ENCODE data around the gene SPRING1.
"Not testable (repeated sequence)": the region's sequence is repeated elsewhere in the genome, so short reads cannot be mapped to it uniquely, and the experiment has no call there.

The SPRING1 gene

GRCh38 chr12:116742787-116743186 is 4.9 kb upstream of the SPRING1 start:
- not testable (repeated sequence) for DNase-seq (ENCODE audit: extremely low read depth in 1 of 2, low read depth in 1 of 2)

- no peak for DNase-seq (ENCODE audit: extremely low read depth in 1 of 2, low read depth in 1 of 2)
Measured at GRCh38 chr12:116739381-116739887, 1.6 kb upstream of the SPRING1 start.

DNA sequence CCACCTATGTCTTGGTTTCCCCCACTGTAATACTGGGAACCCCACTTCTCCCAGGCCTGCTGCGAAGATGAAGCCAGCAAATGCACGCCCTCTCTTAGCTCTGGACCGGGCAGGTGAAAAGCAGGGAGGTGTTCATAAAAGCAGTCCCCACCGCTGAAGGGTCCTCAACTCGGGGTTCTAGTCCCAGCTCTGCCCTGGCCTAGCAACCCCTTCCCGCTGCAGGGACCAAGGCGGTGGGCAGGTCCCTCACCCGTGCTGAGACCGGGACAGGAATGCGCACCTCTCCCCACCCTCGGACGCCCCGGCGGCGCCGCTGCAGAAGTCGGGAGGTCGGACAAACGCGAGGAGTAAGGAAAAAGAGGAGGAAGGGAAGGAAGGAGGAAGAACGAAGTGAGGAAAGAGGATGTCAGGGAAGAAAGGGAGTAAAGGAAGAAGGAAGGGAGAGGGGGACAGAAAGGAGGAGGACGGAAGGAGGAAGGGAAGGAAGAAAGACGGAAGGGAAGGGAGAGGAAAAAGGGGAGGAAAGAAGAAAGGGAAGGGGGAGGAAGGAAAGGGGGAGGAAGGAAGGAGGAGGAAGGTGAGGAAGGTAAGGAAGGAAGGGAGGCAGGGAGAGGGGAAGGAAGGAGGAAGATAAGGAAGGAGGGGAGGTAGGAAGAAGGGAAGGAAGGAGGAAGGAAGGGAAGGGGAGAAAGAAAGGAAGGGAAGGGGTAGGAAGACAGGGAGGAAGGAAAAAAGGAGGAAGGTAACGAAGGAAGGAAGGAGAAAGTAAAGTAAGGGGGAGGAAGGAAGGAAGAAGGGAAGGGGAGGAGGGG is 701 bp downstream of the SPRING1 start:
- no peak for DNase-seq (ENCODE audit: extremely low read depth in 1 of 2, low read depth in 1 of 2)

DNA sequence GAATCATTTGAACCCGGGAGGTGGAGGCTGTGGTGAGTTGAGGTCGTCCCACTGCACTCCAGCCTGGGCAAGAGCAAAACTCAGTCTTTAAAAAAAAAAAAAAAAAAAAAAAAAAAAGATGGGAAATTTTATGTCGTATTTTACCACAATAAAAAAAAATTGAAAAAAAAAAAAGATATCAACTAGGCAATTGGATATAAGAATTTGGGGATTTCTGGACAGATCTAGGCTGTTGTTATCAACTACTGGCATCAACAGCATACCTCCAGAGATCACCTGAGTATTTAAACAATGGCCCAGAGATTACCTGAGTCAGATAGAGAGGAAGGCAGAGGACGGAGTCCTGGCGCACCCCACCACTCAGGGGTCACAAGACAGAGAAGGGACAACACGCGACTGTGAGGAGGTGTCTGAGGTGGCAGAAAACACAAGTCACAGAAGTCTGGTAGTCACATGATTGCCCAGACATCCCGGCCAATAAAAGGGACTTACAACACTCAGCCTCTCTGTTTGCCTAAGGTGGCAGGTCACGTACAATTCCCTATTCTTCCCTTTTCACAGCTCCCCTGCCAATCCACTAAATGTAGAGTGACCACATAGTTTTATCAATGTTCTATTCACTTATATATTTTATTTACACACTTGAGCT is 1.8 kb downstream of the SPRING1 start:
- no peak for DNase-seq (ENCODE audit: extremely low read depth in 1 of 2, low read depth in 1 of 2)

GRCh38 chr12:116735084-116735483 is 2.8 kb downstream of the SPRING1 start:
- DNase-seq (ENCODE audit: extremely low read depth in 1 of 2, low read depth in 1 of 2) = no peak

DNA sequence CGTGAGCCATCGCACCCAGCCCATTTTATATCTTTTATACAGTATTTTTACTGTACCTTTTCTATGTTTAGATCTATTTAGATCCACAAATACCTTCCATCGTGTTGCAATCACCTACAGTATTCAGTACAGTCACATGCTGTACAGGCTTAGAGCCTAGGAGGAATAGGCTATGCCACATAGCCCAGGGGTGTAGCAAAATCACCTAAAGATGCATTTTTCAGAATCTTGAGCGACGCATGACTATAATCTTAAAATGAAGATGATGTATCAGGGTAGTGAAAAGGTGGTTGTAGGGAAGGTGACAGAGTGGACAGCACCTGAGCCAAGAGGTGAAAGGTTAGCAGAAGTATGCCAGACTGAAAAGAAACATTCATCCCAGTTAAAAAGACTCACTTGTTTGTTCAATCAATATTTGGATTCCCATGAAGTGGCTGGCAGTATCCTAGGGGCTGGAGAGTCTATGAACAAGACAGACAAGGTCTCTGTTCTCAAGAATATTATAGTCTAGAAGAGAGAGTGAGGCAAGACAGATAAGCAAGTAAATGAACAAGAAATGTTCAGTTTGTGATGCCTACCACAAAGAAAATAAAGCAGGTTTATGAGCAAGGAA is 3.6 kb downstream of the SPRING1 start:
- DNase-seq (ENCODE audit: extremely low read depth in 1 of 2, low read depth in 1 of 2) = no peak

DNA sequence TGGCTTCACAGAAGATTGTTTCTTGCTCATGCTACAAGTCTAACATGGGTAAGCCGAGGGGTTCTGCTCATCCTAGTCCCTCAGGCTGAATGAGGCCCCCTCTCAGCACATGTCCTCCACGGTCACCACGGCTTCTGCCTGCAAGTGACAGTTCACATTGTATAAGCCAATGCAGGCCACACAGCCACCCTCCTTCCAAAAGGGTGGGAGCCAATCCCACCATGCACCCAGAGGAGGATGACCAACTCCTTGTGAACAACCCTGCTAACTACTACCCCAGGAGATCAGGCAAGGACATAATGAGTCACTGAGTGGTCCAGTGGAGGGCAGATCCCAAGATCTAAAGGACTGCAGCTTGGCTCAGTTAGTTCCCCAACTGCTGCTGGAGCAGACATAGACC is 6.1 kb downstream of the SPRING1 start:
- no peak for DNase-seq (ENCODE audit: extremely low read depth in 1 of 2, low read depth in 1 of 2)

- no peak for DNase-seq (ENCODE audit: extremely low read depth in 1 of 2, low read depth in 1 of 2)
Measured at GRCh38 chr12:116727891-116728290, 10.0 kb downstream of the SPRING1 start.

- no peak for DNase-seq (ENCODE audit: extremely low read depth in 1 of 2, low read depth in 1 of 2)
Measured at GRCh38 chr12:116727261-116727660, 10.6 kb downstream of the SPRING1 start.

DNA sequence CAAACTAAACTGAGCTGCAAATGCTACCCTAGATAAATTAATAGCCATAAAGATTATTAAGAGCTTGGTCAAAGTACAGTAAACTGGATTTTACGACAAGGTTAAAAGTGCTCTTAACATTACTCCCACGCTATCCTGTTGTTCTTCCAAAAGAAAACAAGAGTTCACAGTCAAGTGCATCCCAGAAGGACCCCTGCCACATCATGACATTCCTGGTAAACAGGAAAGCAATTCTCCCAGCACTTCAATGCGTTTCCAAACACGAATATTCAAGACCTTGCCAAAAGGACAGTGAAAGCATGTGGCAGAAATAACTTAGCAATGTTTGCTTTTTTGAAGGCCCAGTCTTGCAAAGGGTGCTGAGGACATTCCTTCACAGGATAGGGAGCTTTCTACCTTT is 11.2 kb downstream of the SPRING1 start:
- no peak for DNase-seq (ENCODE audit: extremely low read depth in 1 of 2, low read depth in 1 of 2)

- DNase-seq (ENCODE audit: extremely low read depth in 1 of 2, low read depth in 1 of 2) = no peak
Measured at GRCh38 chr12:116722245-116722644, 15.6 kb downstream of the SPRING1 start.

GRCh38 chr12:116719731-116720528 is 17.9 kb downstream of the SPRING1 start:
- no peak for DNase-seq (ENCODE audit: extremely low read depth in 1 of 2, low read depth in 1 of 2)

DNA sequence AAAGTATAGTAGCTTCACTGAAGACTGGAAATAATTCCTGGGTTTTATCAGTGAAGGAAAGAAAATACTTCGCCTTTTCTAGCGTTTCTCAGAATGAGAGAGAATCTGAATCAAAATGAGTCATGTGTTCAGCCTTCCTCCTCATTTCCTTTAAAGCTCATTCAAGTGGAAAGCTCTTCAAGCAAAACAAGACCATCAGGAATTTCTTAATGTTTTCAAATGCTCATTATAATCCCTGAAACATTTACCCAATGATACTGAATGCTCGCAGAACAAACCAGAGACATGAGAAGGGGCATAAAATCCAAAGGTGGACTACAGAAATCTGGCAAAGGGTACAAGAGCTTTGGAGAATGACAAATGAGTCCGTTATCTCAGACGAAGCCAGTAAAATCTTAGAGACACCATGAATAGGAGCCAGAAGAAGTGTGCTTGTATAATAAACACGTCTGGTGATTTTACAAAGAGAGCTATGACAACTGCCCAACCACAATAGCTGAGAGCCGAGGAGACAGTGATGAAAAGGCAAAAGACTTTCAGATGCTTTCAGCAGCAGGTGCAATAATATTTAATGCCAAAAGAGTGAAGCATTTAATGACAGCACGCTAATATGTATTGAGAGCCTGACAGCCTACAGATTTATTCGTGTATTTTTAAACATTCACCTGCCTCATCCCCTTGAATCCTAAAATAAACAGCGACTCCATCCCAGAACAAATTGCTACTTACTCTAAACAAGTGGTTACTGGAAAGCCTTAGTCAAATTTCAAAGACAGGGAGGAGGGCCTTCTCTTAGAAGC is 19.0 kb downstream of the SPRING1 start:
- no peak for DNase-seq (ENCODE audit: extremely low read depth in 1 of 2, low read depth in 1 of 2)

DNA sequence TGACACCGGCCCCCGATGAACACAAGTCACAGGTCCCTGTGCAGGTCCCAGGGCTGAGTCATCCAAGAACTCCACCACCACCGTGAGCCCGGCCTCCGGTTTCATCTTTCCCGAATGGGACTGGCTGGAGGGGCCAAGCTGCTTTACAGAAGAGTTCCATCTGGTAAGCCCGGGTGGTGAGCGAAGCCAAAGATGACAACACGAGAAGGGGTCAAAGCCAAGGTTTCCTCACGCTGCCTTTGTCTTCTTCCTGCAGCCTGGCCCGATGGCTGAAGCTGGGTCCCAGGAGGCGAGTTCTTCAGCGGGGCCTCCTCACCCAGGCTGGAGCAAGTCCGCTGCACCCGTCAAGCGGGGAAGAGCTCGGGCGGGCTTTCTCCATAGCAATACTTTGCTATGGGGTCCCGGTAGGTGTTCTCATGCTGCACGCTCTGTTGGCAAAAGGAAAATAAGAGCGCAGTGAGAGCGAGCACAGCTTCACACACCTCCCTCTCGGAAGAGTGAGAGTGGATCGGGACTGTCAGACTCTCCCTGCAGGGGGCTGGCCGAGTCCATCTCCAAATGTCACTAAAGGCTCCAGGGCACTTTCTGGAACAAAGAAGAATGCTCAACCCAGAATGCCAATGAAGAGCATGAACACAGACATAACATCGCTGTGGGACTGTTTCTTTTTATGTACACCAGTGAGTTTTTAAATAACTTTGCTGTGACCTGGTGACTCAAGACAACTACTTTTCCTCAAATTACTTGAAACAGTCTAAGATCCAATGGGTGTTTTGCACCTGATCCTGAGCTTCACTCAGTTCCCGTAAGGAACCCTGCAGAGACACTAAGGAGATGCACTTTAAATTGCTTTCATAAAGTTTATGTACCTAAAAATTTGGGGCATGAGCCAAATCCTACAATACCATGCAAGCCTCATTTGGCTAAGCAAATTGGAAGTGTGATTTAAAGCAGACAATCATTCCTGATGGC is 20.1 kb downstream of the SPRING1 start:
- DNase-seq (ENCODE audit: extremely low read depth in 1 of 2, low read depth in 1 of 2) = no peak

GRCh38 chr12:116714175-116714574 is 23.7 kb downstream of the SPRING1 start:
- no peak for DNase-seq (ENCODE audit: extremely low read depth in 1 of 2, low read depth in 1 of 2)

DNA sequence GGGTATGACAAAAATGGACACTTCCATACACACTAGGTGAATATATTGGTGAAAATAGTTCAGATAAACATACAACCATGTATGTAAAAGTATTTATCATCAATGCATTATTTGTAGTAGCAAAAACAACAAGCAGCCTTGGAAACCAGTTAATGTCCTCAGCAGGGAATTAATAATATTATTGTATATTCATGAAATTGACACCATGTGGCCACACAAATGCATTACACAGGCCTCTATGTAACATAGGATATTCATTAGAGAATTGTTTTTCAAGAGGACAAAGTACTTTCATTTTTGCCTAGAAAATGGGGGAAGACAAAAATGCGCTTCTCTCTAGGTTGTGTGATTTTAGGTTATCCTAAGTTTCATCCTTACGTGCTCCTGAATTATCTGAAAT is 24.3 kb downstream of the SPRING1 start:
- DNase-seq (ENCODE audit: extremely low read depth in 1 of 2, low read depth in 1 of 2) = no peak

DNA sequence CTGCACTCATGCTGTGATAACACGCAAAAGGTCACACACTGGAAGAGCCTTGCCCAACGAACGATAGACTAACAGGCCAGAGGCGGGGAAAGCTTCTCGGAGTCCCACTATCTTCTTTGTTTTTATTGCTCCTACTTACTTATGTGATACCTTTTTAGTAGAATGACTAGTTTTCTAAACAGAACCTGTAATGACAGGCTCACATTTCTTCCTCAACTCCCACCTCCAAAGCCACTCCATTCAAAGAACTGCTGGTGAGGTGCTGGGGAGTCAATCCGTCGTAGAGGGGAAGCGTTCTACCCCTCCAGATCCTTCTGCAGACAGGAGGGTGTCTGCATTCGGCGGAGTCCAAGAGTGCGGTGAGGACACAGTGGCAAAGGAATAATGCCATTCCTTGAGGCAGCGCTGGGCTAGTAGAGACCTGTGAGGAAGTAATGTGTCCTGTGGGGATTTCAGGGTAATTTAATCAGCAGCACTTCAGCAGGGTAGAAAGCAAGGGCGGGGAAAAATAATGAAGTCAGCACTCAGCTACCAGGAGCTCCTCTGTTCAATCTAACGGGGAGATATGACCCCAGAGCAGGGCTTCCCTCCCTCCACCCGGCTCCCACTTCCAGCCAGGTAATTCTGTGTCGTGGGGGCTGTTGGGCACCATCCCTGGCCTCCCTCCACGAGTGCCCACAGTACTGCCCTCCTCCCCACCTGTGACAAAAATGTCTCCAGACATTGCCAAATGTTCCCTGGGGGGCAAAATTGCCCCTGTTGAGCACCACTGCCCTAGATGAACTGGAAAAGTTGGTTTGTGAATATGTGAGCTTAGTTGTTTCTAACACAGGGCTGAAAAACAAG is 25.2 kb downstream of the SPRING1 start:
- DNase-seq (ENCODE audit: extremely low read depth in 1 of 2, low read depth in 1 of 2) = no peak
